Measurements from ENCODE around the gene C5orf63.
"Not testable (repeated sequence)": the region's sequence is repeated elsewhere in the genome, so short reads cannot be mapped to it uniquely, and the experiment has no call there.

The C5orf63 gene

GRCh38 chr5:127011153-127011552 is 62.1 kb downstream of the C5orf63 start:
- TF ChIP-seq POLR2A (IDR thresholded peaks at IDR 0.05; ENCODE audit: low read depth, low read length), result no peak
- no peak for TF ChIP-seq SPI1 (IDR thresholded peaks at IDR 0.05; ENCODE audit: low read depth, low read length)
- no peak for TF ChIP-seq POU2F2 (IDR thresholded peaks at IDR 0.05; ENCODE audit: low read depth, low read length)
- no peak for TF ChIP-seq TAF1 (IDR thresholded peaks at IDR 0.05; ENCODE audit: low read depth, low read length)
- TF ChIP-seq PAX5 (IDR thresholded peaks at IDR 0.05; ENCODE audit: insufficient read depth, low read length, severe bottlenecking), result no peak
- no peak for TF ChIP-seq POLR2AphosphoS5 (IDR thresholded peaks at IDR 0.05; ENCODE audit: low read depth, low read length)
- DNase-seq (ENCODE audit: insufficient read length, low spot score), result no peak
- FAIRE-seq, result no peak

GRCh38 chr5:127010362-127010761 is 62.9 kb downstream of the C5orf63 start:
- no peak for TF ChIP-seq POLR2A (IDR thresholded peaks at IDR 0.05; ENCODE audit: low read depth, low read length)
- no peak for TF ChIP-seq TAF1 (IDR thresholded peaks at IDR 0.05; ENCODE audit: low read depth, low read length)
- TF ChIP-seq PAX5 (IDR thresholded peaks at IDR 0.05; ENCODE audit: insufficient read depth, low read length, severe bottlenecking), result no peak
- TF ChIP-seq SPI1 (IDR thresholded peaks at IDR 0.05; ENCODE audit: low read depth, low read length), result no peak
- TF ChIP-seq POLR2AphosphoS5 (IDR thresholded peaks at IDR 0.05; ENCODE audit: low read depth, low read length), result no peak
- TF ChIP-seq POU2F2 (IDR thresholded peaks at IDR 0.05; ENCODE audit: low read depth, low read length), result no peak
- FAIRE-seq, result no peak
- DNase-seq (ENCODE audit: insufficient read length, low spot score), result no peak

- no peak for TF ChIP-seq POU2F2 (IDR thresholded peaks at IDR 0.05; ENCODE audit: low read depth, low read length)
- no peak for TF ChIP-seq POLR2AphosphoS5 (IDR thresholded peaks at IDR 0.05; ENCODE audit: low read depth, low read length)
- no peak for TF ChIP-seq TAF1 (IDR thresholded peaks at IDR 0.05; ENCODE audit: low read depth, low read length)
- no peak for TF ChIP-seq SPI1 (IDR thresholded peaks at IDR 0.05; ENCODE audit: low read depth, low read length)
- no peak for TF ChIP-seq POLR2A (IDR thresholded peaks at IDR 0.05; ENCODE audit: low read depth, low read length)
- FAIRE-seq (no peak), DNase-seq (ENCODE audit: insufficient read length, low spot score) (no peak)
These were observed 63.5 kb downstream of the C5orf63 start for GRCh38 chr5:127009784-127010183.

- FAIRE-seq (no peak), DNase-seq (ENCODE audit: insufficient read length, low spot score) (no peak)
These were observed 64.9 kb downstream of the C5orf63 start for GRCh38 chr5:127008300-127008975.

GRCh38 chr5:127007522-127007921 is 65.8 kb downstream of the C5orf63 start:
- TF ChIP-seq SPI1 (IDR thresholded peaks at IDR 0.05; ENCODE audit: low read depth, low read length), result no peak
- no peak for TF ChIP-seq POLR2AphosphoS5 (IDR thresholded peaks at IDR 0.05; ENCODE audit: low read depth, low read length)
- TF ChIP-seq POLR2A (IDR thresholded peaks at IDR 0.05; ENCODE audit: low read depth, low read length), result no peak
- no peak for TF ChIP-seq TAF1 (IDR thresholded peaks at IDR 0.05; ENCODE audit: low read depth, low read length)
- no peak for TF ChIP-seq POU2F2 (IDR thresholded peaks at IDR 0.05; ENCODE audit: low read depth, low read length)
- TF ChIP-seq PAX5 (IDR thresholded peaks at IDR 0.05; ENCODE audit: insufficient read depth, low read length, severe bottlenecking), result no peak
- DNase-seq (ENCODE audit: insufficient read length, low spot score) (no peak), FAIRE-seq (no peak)

More at GRCh38 chr5:127008300-127008975, 64.9 kb downstream of the C5orf63 start:
- TF ChIP-seq POLR2A (IDR thresholded peaks at IDR 0.05; ENCODE audit: low read depth, low read length) (no peak), PAX5 (IDR thresholded peaks at IDR 0.05; ENCODE audit: insufficient read depth, low read length, severe bottlenecking) (no peak)

GRCh38 chr5:127006744-127007143 is 66.6 kb downstream of the C5orf63 start:
- DNase-seq (ENCODE audit: insufficient read length, low spot score), result no peak
- FAIRE-seq, result no peak

GRCh38 chr5:127005282-127005681 is 68.0 kb downstream of the C5orf63 start:
- DNase-seq (ENCODE audit: insufficient read length, low spot score); FAIRE-seq: not testable (repeated sequence)

More at GRCh38 chr5:127006744-127007143, 66.6 kb downstream of the C5orf63 start:
- TF ChIP-seq POLR2A (IDR thresholded peaks at IDR 0.05; ENCODE audit: low read depth, low read length) (no peak), SPI1 (IDR thresholded peaks at IDR 0.05; ENCODE audit: low read depth, low read length) (no peak), POLR2AphosphoS5 (IDR thresholded peaks at IDR 0.05; ENCODE audit: low read depth, low read length) (no peak), PAX5 (IDR thresholded peaks at IDR 0.05; ENCODE audit: insufficient read depth, low read length, severe bottlenecking) (no peak), TAF1 (IDR thresholded peaks at IDR 0.05; ENCODE audit: low read depth, low read length) (no peak), POU2F2 (IDR thresholded peaks at IDR 0.05; ENCODE audit: low read depth, low read length) (no peak)

GRCh38 chr5:127004721-127005120 is 68.6 kb downstream of the C5orf63 start:
- no peak for TF ChIP-seq SPI1 (IDR thresholded peaks at IDR 0.05; ENCODE audit: low read depth, low read length)
- TF ChIP-seq POLR2A (IDR thresholded peaks at IDR 0.05; ENCODE audit: low read depth, low read length), result no peak
- TF ChIP-seq PAX5 (IDR thresholded peaks at IDR 0.05; ENCODE audit: insufficient read depth, low read length, severe bottlenecking), result no peak
- TF ChIP-seq POU2F2 (IDR thresholded peaks at IDR 0.05; ENCODE audit: low read depth, low read length), result no peak
- TF ChIP-seq TAF1 (IDR thresholded peaks at IDR 0.05; ENCODE audit: low read depth, low read length), result no peak
- no peak for TF ChIP-seq POLR2AphosphoS5 (IDR thresholded peaks at IDR 0.05; ENCODE audit: low read depth, low read length)
- FAIRE-seq (no peak), DNase-seq (ENCODE audit: insufficient read length, low spot score) (no peak)

- no peak for DNase-seq (ENCODE audit: insufficient read length, low spot score)
- peak; percentile 31; the same call in 1 of the 2 replicates for TF ChIP-seq SPI1 (IDR thresholded peaks at IDR 0.05; ENCODE audit: low read depth, low read length)
- TF ChIP-seq TAF1 (IDR thresholded peaks at IDR 0.05; ENCODE audit: low read depth, low read length), result no peak
- peak; percentile 9 for FAIRE-seq
These were observed 69.4 kb downstream of the C5orf63 start for GRCh38 chr5:127003798-127004495.

- FAIRE-seq (no peak), DNase-seq (ENCODE audit: insufficient read length, low spot score) (no peak)
- no peak for TF ChIP-seq TAF1 (IDR thresholded peaks at IDR 0.05; ENCODE audit: low read depth, low read length)
These were observed 70.9 kb downstream of the C5orf63 start for GRCh38 chr5:127002390-127002789.

Measured in GM12891 (cell line).